Measurements from ENCODE around the gene BRIP1.
"Not testable (repeated sequence)": the region's sequence is repeated elsewhere in the genome, so short reads cannot be mapped to it uniquely, and the experiment has no call there.

The BRIP1 gene

GRCh38 chr17:61833536-61834193 lies 29.7 kb downstream of the BRIP1 start:
- no peak for FAIRE-seq
- DNase-seq (ENCODE audit: extremely low spot score, insufficient read length, low read depth): no peak

- DNase-seq (ENCODE audit: extremely low spot score, insufficient read length, low read depth) (no peak), FAIRE-seq (no peak)
Observed at GRCh38 chr17:61832463-61832862, 30.9 kb downstream of the BRIP1 start.

- FAIRE-seq: no peak
Observed at GRCh38 chr17:61831099-61831498, 32.2 kb downstream of the BRIP1 start.

GRCh38 chr17:61828694-61829093 lies 34.6 kb downstream of the BRIP1 start:
- no peak for DNase-seq (ENCODE audit: extremely low spot score, insufficient read length, low read depth)
- FAIRE-seq: no peak

More at GRCh38 chr17:61831099-61831498, 32.2 kb downstream of the BRIP1 start:
- no peak for DNase-seq (ENCODE audit: extremely low spot score, insufficient read length, low read depth)

GRCh38 chr17:61827649-61828395 lies 35.5 kb downstream of the BRIP1 start:
- DNase-seq (ENCODE audit: extremely low spot score, insufficient read length, low read depth): no peak
- no peak for FAIRE-seq

- not testable (repeated sequence) for FAIRE-seq; DNase-seq (ENCODE audit: extremely low spot score, insufficient read length, low read depth)
Observed at GRCh38 chr17:61826866-61827265, 36.5 kb downstream of the BRIP1 start.

- not testable (repeated sequence) for DNase-seq (ENCODE audit: extremely low spot score, insufficient read length, low read depth); FAIRE-seq
Observed at GRCh38 chr17:61826198-61826597, 37.1 kb downstream of the BRIP1 start.

GRCh38 chr17:61825448-61826137 lies 37.7 kb downstream of the BRIP1 start:
- FAIRE-seq: no peak
- DNase-seq (ENCODE audit: extremely low spot score, insufficient read length, low read depth): no peak

GRCh38 chr17:61822326-61823285 lies 40.7 kb downstream of the BRIP1 start:
- DNase-seq (ENCODE audit: extremely low spot score, insufficient read length, low read depth) (no peak), FAIRE-seq (no peak)

- no peak for DNase-seq (ENCODE audit: extremely low spot score, insufficient read length, low read depth)
- no peak for FAIRE-seq
Observed at GRCh38 chr17:61821655-61822054, 41.7 kb downstream of the BRIP1 start.

GRCh38 chr17:61819265-61819664 lies 44.1 kb downstream of the BRIP1 start:
- FAIRE-seq; DNase-seq (ENCODE audit: extremely low spot score, insufficient read length, low read depth): not testable (repeated sequence)

- DNase-seq (ENCODE audit: extremely low spot score, insufficient read length, low read depth): no peak
- FAIRE-seq: no peak
Observed at GRCh38 chr17:61818225-61818624, 45.1 kb downstream of the BRIP1 start.

- no peak for DNase-seq (ENCODE audit: extremely low spot score, insufficient read length, low read depth)
- FAIRE-seq: no peak
Observed at GRCh38 chr17:61817452-61817851, 45.9 kb downstream of the BRIP1 start.

GRCh38 chr17:61816538-61816937 lies 46.8 kb downstream of the BRIP1 start:
- no peak for DNase-seq (ENCODE audit: extremely low spot score, insufficient read length, low read depth)
- FAIRE-seq: no peak

GRCh38 chr17:61815863-61816503 lies 47.3 kb downstream of the BRIP1 start:
- FAIRE-seq: no peak
- no peak for DNase-seq (ENCODE audit: extremely low spot score, insufficient read length, low read depth)

GRCh38 chr17:61814485-61814884 lies 48.8 kb downstream of the BRIP1 start:
- no peak for FAIRE-seq
- no peak for DNase-seq (ENCODE audit: extremely low spot score, insufficient read length, low read depth)

- no peak for FAIRE-seq
- no peak for DNase-seq (ENCODE audit: extremely low spot score, insufficient read length, low read depth)
Observed at GRCh38 chr17:61813211-61813610, 50.1 kb downstream of the BRIP1 start.

- FAIRE-seq (no peak), DNase-seq (ENCODE audit: extremely low spot score, insufficient read length, low read depth) (no peak)
Observed at GRCh38 chr17:61812747-61813146, 50.6 kb downstream of the BRIP1 start.

GRCh38 chr17:61809816-61810392 lies 53.4 kb downstream of the BRIP1 start:
- no peak for DNase-seq (ENCODE audit: extremely low spot score, insufficient read length, low read depth)

More at GRCh38 chr17:61809816-61810392, 53.4 kb downstream of the BRIP1 start:
- FAIRE-seq: no peak
